ENCODE data around the gene METTL25. TPM values are rescaled to one million over a fixed set of nuclear protein-coding genes. Genes with fewer than 3 reads are reported as not detected.

METTL25 gene
- total RNA-seq, 4 donors from 2014 or later: 13.7 to 32.3 (median 24.7) TPM

DNA sequence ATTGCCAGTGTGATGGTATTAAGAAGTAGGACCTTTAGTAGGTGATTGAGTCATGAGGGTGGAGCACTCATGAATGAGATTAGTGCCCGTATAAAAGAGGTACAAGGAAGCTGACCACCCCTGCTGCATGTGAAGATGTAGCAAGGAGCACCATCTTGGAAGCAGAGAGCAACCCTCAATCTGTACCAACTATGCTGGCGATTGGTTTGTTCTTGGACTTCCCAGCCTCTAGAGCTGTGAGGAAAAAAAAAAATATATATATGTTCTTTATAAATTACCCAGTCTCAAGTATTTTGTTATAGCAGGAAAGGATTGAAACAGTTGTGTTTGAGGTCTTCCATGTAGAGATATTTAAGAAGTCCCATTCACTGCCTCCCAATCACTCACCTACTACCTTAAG lies 16.9 kb downstream of the METTL25 start:
- no peak for ATAC-seq
- TF ChIP-seq EP300 (IDR thresholded peaks at IDR 0.05): no peak
- TF ChIP-seq POLR2AphosphoS5 (IDR thresholded peaks at IDR 0.05): no peak
- TF ChIP-seq POLR2A (IDR thresholded peaks at IDR 0.05): no peak
- TF ChIP-seq CTCF (IDR thresholded peaks at IDR 0.05): no peak

DNA sequence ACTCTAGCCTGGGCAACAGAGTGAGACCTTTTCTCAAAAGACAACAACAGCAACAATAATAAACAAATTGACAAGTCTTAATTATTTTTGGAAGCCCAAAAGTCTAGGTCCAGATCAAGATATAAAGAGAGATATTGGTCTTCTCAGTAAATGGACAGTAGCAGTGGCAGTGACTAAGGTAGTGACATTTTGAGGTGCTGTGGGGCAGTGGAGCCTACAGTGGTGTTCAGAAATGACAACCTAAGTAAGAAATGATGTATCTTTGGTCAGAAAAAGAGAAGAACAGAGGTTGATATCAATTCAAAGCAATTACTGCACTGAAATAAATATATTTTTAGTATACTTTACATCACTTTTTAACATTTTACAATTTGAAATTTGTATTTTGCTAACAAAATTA lies 20.7 kb downstream of the METTL25 start:
- TF ChIP-seq EP300 (IDR thresholded peaks at IDR 0.05): no peak
- TF ChIP-seq POLR2AphosphoS5 (IDR thresholded peaks at IDR 0.05): no peak
- no peak for TF ChIP-seq POLR2A (IDR thresholded peaks at IDR 0.05)
- no peak for TF ChIP-seq CTCF (IDR thresholded peaks at IDR 0.05)
- Histone ChIP-seq H3K4me3 (no peak overlapping the region), H3K9me3 (no peaks in the 10 kb centered on the region), H3K27me3 (no peaks in the 10 kb centered on the region), H3K27ac (no peak overlapping the region), H3K4me1 (peaks cover 0 to 1% (median 0%) of the 10 kb centered on the region in 3 donors), H3K36me3 (peaks cover 0 to 13% of the 10 kb centered on the region in 2 donors)
- ATAC-seq: no peak

More for the DNA sequence above, 16.9 kb downstream of the METTL25 start:
- Histone ChIP-seq H3K36me3 (peaks cover 0 to 35% of the 10 kb centered on the region in 2 donors), H3K27me3 (no peaks in the 10 kb centered on the region), H3K4me1 (no peaks in the 10 kb centered on the region), H3K27ac (no peak overlapping the region), H3K4me3 (no peak overlapping the region), H3K9me3 (no peaks in the 10 kb centered on the region)
- 88 to 100% methylated on average over 2 of the region's 2 CpGs for WGBS, 2 donors (ENCODE audit: low coverage in 1 of 2)

DNA sequence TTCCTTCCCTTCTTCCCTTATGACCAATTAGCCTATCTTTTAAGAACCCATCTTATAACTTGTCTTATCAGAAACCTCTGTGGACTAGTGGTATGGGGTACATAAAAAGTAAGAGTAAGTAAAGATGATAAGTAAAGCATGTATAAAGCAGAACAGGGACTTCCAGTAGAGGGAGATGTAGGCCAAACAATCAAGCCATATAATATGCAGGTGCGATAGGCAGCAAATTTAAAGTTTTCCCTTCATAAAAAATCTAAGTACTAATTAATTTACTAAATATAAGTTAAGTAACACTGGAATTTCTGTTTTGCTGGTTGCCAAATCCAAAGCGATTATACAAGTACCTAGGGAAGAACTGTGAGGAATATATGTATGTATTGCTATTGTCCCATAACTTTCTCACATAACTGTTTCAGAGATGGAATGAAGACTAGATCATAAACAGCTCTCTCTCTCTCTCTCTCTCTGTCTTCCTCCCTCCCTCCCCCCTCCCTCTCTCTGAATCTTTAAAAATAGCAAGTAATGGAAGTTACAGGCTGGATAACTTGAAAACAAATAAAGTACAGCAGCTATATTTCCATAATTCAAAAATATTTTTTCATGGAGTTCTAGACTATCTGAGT lies 25.7 kb downstream of the METTL25 start:
- TF ChIP-seq POLR2AphosphoS5 (IDR thresholded peaks at IDR 0.05) (no peak), EP300 (IDR thresholded peaks at IDR 0.05) (no peak), CTCF (IDR thresholded peaks at IDR 0.05) (peak in 2 of 4 experiments; percentile 20 to 38)
- Histone ChIP-seq H3K27me3 (no peaks in the 10 kb centered on the region), H3K4me3 (no peak overlapping the region), H3K9me3 (no peaks in the 10 kb centered on the region), H3K36me3 (peaks cover 3 to 12% of the 10 kb centered on the region in 2 donors), H3K4me1 (peaks cover 0 to 8% (median 0%) of the 10 kb centered on the region in 3 donors), H3K27ac (no peak overlapping the region)
- ATAC-seq: no peak
- 38 to 57% methylated on average over 2 of the region's 2 CpGs for WGBS, 2 donors (ENCODE audit: low coverage in 1 of 2)

- Histone ChIP-seq H3K36me3 (peaks cover 0 to 42% of the 10 kb centered on the region in 2 donors), H3K9me3 (no peaks in the 10 kb centered on the region), H3K4me1 (no peaks in the 10 kb centered on the region), H3K27me3 (no peaks in the 10 kb centered on the region), H3K4me3 (no peak overlapping the region), H3K27ac (no peak overlapping the region)
- no peak for TF ChIP-seq POLR2AphosphoS5 (IDR thresholded peaks at IDR 0.05)
- no peak for TF ChIP-seq POLR2A (IDR thresholded peaks at IDR 0.05)
- TF ChIP-seq CTCF (IDR thresholded peaks at IDR 0.05): no peak
- TF ChIP-seq EP300 (IDR thresholded peaks at IDR 0.05): no peak
- no peak for ATAC-seq
These were observed 40.5 kb downstream of the METTL25 start for GRCh38 chr12:82398879-82399278.

DNA sequence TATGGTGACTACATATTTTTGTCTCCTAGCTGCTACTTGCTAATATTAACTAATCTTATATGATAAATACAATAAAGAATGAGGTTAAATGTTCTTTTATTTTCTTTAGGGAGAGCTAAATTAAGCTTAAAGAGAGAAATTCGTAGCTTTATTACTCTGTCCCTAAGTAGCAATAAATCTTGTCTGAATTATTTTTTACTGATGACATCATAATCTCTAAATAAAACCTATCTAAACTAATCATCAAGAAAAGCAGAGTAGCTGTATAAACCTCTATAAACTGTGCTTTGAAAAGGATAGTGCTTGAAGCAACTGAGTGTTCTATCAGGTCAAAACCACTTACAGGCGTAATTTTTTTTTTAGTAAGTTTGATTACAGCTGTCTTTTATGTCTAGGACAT lies 42.5 kb downstream of the METTL25 start:
- TF ChIP-seq CTCF (IDR thresholded peaks at IDR 0.05) (no peak), POLR2AphosphoS5 (IDR thresholded peaks at IDR 0.05) (no peak), POLR2A (IDR thresholded peaks at IDR 0.05) (no peak), EP300 (IDR thresholded peaks at IDR 0.05) (no peak)
- no peak for ATAC-seq
- Histone ChIP-seq H3K27ac (no peak overlapping the region), H3K4me1 (no peaks in the 10 kb centered on the region), H3K9me3 (no peaks in the 10 kb centered on the region), H3K36me3 (peaks cover 0 to 29% of the 10 kb centered on the region in 2 donors), H3K4me3 (no peak overlapping the region), H3K27me3 (no peaks in the 10 kb centered on the region)
- WGBS, 2 donors (ENCODE audit: low coverage in 1 of 2): 60 to 63% methylated on average over 2 of the region's 2 CpGs
